GM12878 (cell line): ENCODE data around the gene ZBTB48. TPM values are rescaled to one million over a fixed set of nuclear protein-coding genes. Genes with fewer than 3 reads are reported as not detected.

Experiments
- BACH1 ChIP-seq: fragments of 450-650 bp; IDR thresholded peaks from 2 replicates; pipeline ENCODE4 v1.6.1; 2017; ENCODE audit warnings: mild to moderate bottlenecking, borderline replicate concordance
- CREB1 ChIP-seq: IDR thresholded peaks from 2 replicates; pipeline ENCODE4 v1.6.1; 2012; ENCODE audit warnings: low read depth, mild to moderate bottlenecking, inconsistent platforms
- CREM ChIP-seq: IDR thresholded peaks from 2 replicates; pipeline ENCODE4 v1.6.1; 2014; ENCODE audit warnings: antibody characterized with exemption, low read depth
- HCFC1 ChIP-seq: fragments of 150-350 bp; IDR thresholded peaks from 2 replicates; pipeline ENCODE4 v1.6.1; 2014; ENCODE audit warnings: low read length
- MEF2B ChIP-seq: fragments of 450-650 bp; IDR thresholded peaks from 2 replicates; pipeline ENCODE4 v1.6.1; 2018; ENCODE audit warnings: mild to moderate bottlenecking, moderate library complexity; ENCODE audit not compliant: partially characterized antibody, poor library complexity, severe bottlenecking
- RFX5 ChIP-seq: IDR thresholded peaks from 2 replicates; pipeline ENCODE4 v1.6.1; 2011; ENCODE audit warnings: low read depth, low read length, improper control_type of control experiment
- TCF7 ChIP-seq: IDR thresholded peaks from 2 replicates; pipeline ENCODE4 v1.6.1; 2014; ENCODE audit warnings: antibody characterized with exemption, borderline replicate concordance
- polyA plus RNA-seq, 11 experiments: library from polyadenylated mRNA; depleted of rRNA in 4 of 11; unstranded in 6 of 11; stranded (reverse) in 5 of 11; fragments of >200 nt; fragmentation: Nextera tagmentation in 4 of 11; fragmentation: Illumina TruSeq in 1 of 11; extraction: Ambion mirVana in 4 of 11; extraction: Trizol in 1 of 11; gene quantifications; 1 replicate in 1 of 11; 2 replicates in 10 of 11; pipeline versions ENCODE4 v1.2.1 to v1.2.3, GENCODE V29; 2011 to 2016; ENCODE audit warnings: inconsistent platforms in 2 of 11, missing spikeins in 2 of 11, low read depth in 1 of 11
- total RNA-seq, 4 experiments: library from RNA; depleted of rRNA in 3 of 4; stranded (reverse); fragments of >200 nt in 3 of 4; fragmentation: Illumina TruSeq in 1 of 4; extraction: Trizol in 1 of 4; gene quantifications; 2 replicates each; pipeline versions ENCODE4 v1.2.1 to v1.2.3, GENCODE V29; 2013 to 2021
- TF ChIP-seq, protein P1 (sequence below): fragments of 450-650 bp; IDR thresholded peaks from 2 replicates; pipeline ENCODE4 v1.6.1; 2016; ENCODE audit warnings: mild to moderate bottlenecking
- TF ChIP-seq, protein P2 (sequence below): fragments of 450-650 bp; IDR thresholded peaks from 2 replicates; pipeline ENCODE4 v1.6.1; 2016; ENCODE audit warnings: mild to moderate bottlenecking, moderate library complexity, borderline replicate concordance
- TF ChIP-seq, protein P3 (sequence below): IDR thresholded peaks from 2 replicates; pipeline ENCODE4 v1.6.1; 2012; ENCODE audit warnings: mild to moderate bottlenecking, low read depth, low read length

ZBTB48 gene
- total and polyA plus RNA-seq, 10 of the 15 experiments (the other 5 are each of a cell fraction or from before 2014, with no cell fraction given) = 1.00 to 25.3 (median 16.7) TPM

DNA sequence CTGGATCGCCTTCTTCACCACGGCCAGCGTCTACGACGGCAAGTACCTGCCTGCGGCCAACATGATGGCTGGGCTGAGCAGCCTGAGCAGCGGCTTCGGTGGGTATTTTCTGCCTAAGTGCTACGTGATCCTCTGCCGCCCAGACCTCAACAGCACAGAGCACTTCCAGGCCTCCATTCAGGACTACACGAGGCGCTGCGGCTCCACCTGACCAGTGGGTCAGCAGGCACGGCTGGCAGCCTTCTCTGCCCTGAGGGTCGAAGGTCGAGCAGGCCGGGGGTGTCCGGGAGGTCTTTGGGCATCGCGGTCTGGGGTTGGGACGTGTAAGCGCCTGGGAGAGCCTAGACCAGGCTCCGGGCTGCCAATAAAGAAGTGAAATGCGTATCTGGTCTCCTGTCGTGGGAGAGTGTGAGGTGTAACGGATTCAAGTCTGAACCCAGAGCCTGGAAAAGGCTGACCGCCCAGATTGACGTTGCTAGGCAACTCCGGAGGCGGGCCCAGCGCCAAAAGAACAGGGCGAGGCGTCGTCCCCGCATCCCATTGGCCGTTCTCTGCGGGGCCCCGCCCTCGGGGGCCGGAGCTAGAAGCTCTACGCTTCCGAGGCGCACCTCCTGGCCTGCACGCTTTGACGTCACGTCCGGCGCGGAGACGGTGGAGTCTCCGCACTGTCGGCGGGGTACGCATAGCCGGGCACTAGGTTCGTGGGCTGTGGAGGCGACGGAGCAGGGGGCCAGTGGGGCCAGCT, at the start of gene ZBTB48 (continued):
- TF ChIP-seq TCF7 (no peak), CREB1 (peak; percentile 93), MEF2B (peak; percentile 39), BACH1 (peak; percentile 60; the same call in 1 of the 2 replicates), RFX5 (peak; percentile 59; the same call in 1 of the 2 replicates), HCFC1 (peak; percentile 43; the same call in 1 of the 2 replicates), CREM (peak; percentile 96)
- TF ChIP-seq, protein P1, sequence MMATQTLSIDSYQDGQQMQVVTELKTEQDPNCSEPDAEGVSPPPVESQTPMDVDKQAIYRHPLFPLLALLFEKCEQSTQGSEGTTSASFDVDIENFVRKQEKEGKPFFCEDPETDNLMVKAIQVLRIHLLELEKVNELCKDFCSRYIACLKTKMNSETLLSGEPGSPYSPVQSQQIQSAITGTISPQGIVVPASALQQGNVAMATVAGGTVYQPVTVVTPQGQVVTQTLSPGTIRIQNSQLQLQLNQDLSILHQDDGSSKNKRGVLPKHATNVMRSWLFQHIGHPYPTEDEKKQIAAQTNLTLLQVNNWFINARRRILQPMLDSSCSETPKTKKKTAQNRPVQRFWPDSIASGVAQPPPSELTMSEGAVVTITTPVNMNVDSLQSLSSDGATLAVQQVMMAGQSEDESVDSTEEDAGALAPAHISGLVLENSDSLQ = peak; percentile 32
- TF ChIP-seq, protein P2, sequence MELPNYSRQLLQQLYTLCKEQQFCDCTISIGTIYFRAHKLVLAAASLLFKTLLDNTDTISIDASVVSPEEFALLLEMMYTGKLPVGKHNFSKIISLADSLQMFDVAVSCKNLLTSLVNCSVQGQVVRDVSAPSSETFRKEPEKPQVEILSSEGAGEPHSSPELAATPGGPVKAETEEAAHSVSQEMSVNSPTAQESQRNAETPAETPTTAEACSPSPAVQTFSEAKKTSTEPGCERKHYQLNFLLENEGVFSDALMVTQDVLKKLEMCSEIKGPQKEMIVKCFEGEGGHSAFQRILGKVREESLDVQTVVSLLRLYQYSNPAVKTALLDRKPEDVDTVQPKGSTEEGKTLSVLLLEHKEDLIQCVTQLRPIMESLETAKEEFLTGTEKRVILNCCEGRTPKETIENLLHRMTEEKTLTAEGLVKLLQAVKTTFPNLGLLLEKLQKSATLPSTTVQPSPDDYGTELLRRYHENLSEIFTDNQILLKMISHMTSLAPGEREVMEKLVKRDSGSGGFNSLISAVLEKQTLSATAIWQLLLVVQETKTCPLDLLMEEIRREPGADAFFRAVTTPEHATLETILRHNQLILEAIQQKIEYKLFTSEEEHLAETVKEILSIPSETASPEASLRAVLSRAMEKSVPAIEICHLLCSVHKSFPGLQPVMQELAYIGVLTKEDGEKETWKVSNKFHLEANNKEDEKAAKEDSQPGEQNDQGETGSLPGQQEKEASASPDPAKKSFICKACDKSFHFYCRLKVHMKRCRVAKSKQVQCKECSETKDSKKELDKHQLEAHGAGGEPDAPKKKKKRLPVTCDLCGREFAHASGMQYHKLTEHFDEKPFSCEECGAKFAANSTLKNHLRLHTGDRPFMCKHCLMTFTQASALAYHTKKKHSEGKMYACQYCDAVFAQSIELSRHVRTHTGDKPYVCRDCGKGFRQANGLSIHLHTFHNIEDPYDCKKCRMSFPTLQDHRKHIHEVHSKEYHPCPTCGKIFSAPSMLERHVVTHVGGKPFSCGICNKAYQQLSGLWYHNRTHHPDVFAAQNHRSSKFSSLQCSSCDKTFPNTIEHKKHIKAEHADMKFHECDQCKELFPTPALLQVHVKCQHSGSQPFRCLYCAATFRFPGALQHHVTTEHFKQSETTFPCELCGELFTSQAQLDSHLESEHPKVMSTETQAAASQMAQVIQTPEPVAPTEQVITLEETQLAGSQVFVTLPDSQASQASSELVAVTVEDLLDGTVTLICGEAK = peak; percentile 81
- TF ChIP-seq, protein P3, sequence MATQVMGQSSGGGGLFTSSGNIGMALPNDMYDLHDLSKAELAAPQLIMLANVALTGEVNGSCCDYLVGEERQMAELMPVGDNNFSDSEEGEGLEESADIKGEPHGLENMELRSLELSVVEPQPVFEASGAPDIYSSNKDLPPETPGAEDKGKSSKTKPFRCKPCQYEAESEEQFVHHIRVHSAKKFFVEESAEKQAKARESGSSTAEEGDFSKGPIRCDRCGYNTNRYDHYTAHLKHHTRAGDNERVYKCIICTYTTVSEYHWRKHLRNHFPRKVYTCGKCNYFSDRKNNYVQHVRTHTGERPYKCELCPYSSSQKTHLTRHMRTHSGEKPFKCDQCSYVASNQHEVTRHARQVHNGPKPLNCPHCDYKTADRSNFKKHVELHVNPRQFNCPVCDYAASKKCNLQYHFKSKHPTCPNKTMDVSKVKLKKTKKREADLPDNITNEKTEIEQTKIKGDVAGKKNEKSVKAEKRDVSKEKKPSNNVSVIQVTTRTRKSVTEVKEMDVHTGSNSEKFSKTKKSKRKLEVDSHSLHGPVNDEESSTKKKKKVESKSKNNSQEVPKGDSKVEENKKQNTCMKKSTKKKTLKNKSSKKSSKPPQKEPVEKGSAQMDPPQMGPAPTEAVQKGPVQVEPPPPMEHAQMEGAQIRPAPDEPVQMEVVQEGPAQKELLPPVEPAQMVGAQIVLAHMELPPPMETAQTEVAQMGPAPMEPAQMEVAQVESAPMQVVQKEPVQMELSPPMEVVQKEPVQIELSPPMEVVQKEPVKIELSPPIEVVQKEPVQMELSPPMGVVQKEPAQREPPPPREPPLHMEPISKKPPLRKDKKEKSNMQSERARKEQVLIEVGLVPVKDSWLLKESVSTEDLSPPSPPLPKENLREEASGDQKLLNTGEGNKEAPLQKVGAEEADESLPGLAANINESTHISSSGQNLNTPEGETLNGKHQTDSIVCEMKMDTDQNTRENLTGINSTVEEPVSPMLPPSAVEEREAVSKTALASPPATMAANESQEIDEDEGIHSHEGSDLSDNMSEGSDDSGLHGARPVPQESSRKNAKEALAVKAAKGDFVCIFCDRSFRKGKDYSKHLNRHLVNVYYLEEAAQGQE = no peak
